ENCODE results near the gene COL16A1.

DNA sequence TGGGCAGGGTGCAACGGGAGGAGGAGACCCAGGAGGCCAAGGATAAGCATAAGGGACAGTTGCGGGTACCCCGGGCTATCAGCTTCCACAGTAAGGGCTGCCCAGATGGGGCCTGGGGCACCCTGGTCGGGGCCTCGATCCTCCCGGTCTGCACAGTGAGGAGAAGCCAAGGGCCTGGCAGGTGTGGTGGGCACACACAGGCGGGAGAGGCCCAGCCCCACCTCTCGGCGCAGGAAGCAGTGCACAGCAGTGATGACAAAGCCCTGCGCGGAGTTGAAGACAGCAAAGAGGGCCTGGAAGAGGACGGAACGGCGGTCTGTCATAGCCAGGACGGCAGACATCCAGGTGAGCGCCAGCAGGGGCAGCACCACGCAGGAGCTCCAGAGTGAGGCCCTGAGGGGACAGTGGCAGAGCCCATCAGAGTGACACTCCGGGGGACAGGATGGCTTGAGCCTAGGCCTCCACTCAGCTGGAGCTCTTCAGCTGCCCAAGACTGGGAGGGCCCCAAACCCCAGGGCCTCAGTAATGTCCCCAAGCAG, 29.0 kb upstream of the COL16A1 start:
- TF ChIP-seq, protein P1, sequence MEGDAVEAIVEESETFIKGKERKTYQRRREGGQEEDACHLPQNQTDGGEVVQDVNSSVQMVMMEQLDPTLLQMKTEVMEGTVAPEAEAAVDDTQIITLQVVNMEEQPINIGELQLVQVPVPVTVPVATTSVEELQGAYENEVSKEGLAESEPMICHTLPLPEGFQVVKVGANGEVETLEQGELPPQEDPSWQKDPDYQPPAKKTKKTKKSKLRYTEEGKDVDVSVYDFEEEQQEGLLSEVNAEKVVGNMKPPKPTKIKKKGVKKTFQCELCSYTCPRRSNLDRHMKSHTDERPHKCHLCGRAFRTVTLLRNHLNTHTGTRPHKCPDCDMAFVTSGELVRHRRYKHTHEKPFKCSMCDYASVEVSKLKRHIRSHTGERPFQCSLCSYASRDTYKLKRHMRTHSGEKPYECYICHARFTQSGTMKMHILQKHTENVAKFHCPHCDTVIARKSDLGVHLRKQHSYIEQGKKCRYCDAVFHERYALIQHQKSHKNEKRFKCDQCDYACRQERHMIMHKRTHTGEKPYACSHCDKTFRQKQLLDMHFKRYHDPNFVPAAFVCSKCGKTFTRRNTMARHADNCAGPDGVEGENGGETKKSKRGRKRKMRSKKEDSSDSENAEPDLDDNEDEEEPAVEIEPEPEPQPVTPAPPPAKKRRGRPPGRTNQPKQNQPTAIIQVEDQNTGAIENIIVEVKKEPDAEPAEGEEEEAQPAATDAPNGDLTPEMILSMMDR (IDR thresholded peaks at IDR 0.05) = no peak
- no peak for TF ChIP-seq POLR2A (IDR thresholded peaks at IDR 0.05)
